Caco-2 (cell line): Measurements from ENCODE around the gene AJAP1. TPM values are rescaled to one million over a fixed set of nuclear protein-coding genes. Genes with fewer than 3 reads are reported as not detected.

Experiments used
- BruUV-seq: library from RNA; stranded (reverse); fragments of 400-500 nt; replicated peaks from 2 replicates; lab custom pipeline; 2021; lab: Mats Ljungman, UMichigan
- CTCF ChIA-PET: fragments of 300-600 bp; sonication (Branson Sonifier 250); formaldehyde crosslinking; loops from one replicate; lab custom pipeline; 2022; ENCODE audit warnings: antibody characterized with exemption; lab: Charles Lee
- POLR2A ChIA-PET: fragments of 300-600 bp; sonication (Branson Sonifier 250); formaldehyde crosslinking; loops from one replicate; lab custom pipeline; 2022; ENCODE audit warnings: antibody characterized with exemption; lab: Charles Lee
- DNase-seq, 2 experiments: peaks; one replicate each; pipeline versions ENCODE4 v3.0.0 to v3.0.0-alpha.2; 2020 to 2022
- H3K27me3 ChIP-seq: replicated peaks from 2 replicates; pipeline ENCODE4 v1.6.0; 2011; ENCODE audit warnings: low read length; ENCODE audit not compliant: control insufficient read depth, insufficient read depth
- H3K36me3 ChIP-seq: 2 replicates; pipeline ENCODE4 v1.5.1; 2011; ENCODE audit warnings: low read length; ENCODE audit not compliant: control insufficient read depth, insufficient read depth
- H3K4me1 ChIP-seq: fragments of 250-450 bp; sonication (Bioruptor Pico); 2 replicates; pipeline ENCODE4 v1.5.1; 2020; ENCODE audit warnings: mild to moderate bottlenecking
- H3K4me3 ChIP-seq: 2 replicates; pipeline ENCODE4 v1.5.1; 2011; ENCODE audit warnings: low read depth, mild to moderate bottlenecking, control low read depth, low read length
- H3K9me3 ChIP-seq: fragments of 250-450 bp; sonication (Bioruptor Pico); 2 replicates; pipeline ENCODE4 v1.5.1; 2020; ENCODE audit warnings: mild to moderate bottlenecking, moderate library complexity
- H3K27ac Mint-ChIP-seq: one replicate; pipeline ENCODE4 v1.8.0; 2022; ENCODE audit warnings: mixed read lengths; ENCODE audit not compliant: unreplicated experiment
- H3K27me3 Mint-ChIP-seq: one replicate; pipeline ENCODE4 v1.8.0; 2022; ENCODE audit warnings: mixed read lengths; ENCODE audit not compliant: insufficient read depth, unreplicated experiment
- H3K36me3 Mint-ChIP-seq: one replicate; pipeline ENCODE4 v1.8.0; 2022; ENCODE audit warnings: mild to moderate bottlenecking, mixed read lengths; ENCODE audit not compliant: insufficient read depth, unreplicated experiment
- H3K4me1 Mint-ChIP-seq: one replicate; pipeline ENCODE4 v1.8.0; 2022; ENCODE audit warnings: low read depth, mixed read lengths; ENCODE audit not compliant: unreplicated experiment
- H3K4me3 Mint-ChIP-seq: one replicate; pipeline ENCODE4 v1.8.0; 2022; ENCODE audit warnings: mild to moderate bottlenecking, moderate library complexity, mixed read lengths; ENCODE audit not compliant: unreplicated experiment
- H3K9me3 Mint-ChIP-seq: one replicate; pipeline ENCODE4 v1.8.0; 2022; ENCODE audit warnings: mixed read lengths; ENCODE audit not compliant: unreplicated experiment
- intact Hi-C: fragments of 100-400 bp; cut with micrococcal nuclease; formaldehyde crosslinking; loops from one replicate; pipeline ENCODE4 v1.10.0; 2022; ENCODE audit not compliant: unreplicated experiment
- total RNA-seq: library from RNA; stranded (reverse); gene quantifications from 2 replicates; pipeline ENCODE4 v1.2.3, GENCODE V29; 2022
- TF ChIP-seq, protein P1 (sequence below), 2 experiments: fragments of 200-600 bp in 1 of 2; IDR thresholded peaks; 1 replicate in 1 of 2; 2 replicates in 1 of 2; pipeline versions ENCODE4 v1.5.1 to v1.8.0; 2011 to 2022; ENCODE audit warnings: antibody characterized with exemption in 1 of 2, control low read depth in 1 of 2, inconsistent platforms in 1 of 2, low read depth in 1 of 2, low read length in 1 of 2, mild to moderate bottlenecking in 1 of 2, moderate library complexity in 1 of 2; ENCODE audit not compliant: insufficient read depth in 1 of 2, severe bottlenecking in 1 of 2, unreplicated experiment in 1 of 2

The AJAP1 gene
- total RNA-seq, 1 experiment from 2014 or later, result not detected

GRCh38 chr1:4693891-4694290, 39.5 kb downstream of the AJAP1 start:
- POLR2A ChIA-PET, result no interaction called here
- no peak overlapping the region for H3K4me3 Mint-ChIP-seq

DNA sequence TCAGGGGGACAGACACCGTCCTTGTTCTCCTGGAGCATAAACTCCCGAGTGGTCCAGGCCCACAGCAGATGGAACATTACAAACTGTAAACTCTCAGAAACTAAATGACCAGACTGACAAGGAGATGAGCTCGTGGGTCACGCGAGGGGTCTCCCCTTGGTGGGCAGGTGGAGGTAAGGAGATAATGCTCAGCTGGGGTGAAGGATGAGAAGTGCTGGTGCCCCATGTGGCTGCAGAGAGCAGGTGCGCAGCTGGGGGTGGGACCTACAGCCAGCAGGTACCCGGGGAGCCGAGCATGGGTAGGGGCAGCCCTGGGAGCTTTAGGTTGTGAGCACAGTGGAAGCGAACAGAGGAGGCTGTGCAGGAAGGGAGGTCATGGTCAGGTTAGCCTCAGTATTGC, 40.1 kb downstream of the AJAP1 start:
- no peaks in the 10 kb centered on the region for H3K9me3 Mint-ChIP-seq
- TF ChIP-seq, protein P1, sequence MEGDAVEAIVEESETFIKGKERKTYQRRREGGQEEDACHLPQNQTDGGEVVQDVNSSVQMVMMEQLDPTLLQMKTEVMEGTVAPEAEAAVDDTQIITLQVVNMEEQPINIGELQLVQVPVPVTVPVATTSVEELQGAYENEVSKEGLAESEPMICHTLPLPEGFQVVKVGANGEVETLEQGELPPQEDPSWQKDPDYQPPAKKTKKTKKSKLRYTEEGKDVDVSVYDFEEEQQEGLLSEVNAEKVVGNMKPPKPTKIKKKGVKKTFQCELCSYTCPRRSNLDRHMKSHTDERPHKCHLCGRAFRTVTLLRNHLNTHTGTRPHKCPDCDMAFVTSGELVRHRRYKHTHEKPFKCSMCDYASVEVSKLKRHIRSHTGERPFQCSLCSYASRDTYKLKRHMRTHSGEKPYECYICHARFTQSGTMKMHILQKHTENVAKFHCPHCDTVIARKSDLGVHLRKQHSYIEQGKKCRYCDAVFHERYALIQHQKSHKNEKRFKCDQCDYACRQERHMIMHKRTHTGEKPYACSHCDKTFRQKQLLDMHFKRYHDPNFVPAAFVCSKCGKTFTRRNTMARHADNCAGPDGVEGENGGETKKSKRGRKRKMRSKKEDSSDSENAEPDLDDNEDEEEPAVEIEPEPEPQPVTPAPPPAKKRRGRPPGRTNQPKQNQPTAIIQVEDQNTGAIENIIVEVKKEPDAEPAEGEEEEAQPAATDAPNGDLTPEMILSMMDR (IDR thresholded peaks at IDR 0.05; ENCODE audit: insufficient read depth in 1 of 2, low read depth in 1 of 2, low read length in 1 of 2, severe bottlenecking in 1 of 2, unreplicated experiment in 1 of 2), result no peak
- peaks cover 16% of the 10 kb centered on the region for H3K27me3 Mint-ChIP-seq
- ChIA-PET CTCF (no interaction called here), POLR2A (no interaction called here)
- H3K4me1 Mint-ChIP-seq, result no peaks in the 10 kb centered on the region
- H3K36me3 Mint-ChIP-seq, result no peaks in the 10 kb centered on the region
- intact Hi-C loops, result no loop called here
- no peak overlapping the region for H3K27ac Mint-ChIP-seq
- no TSS peak for BruUV-seq
- H3K4me3 Mint-ChIP-seq, result no peak overlapping the region
- no peaks in the 10 kb centered on the region for H3K9me3 ChIP-seq
- H3K4me3 ChIP-seq, result no peak overlapping the region
- H3K4me1 ChIP-seq, result no peaks in the 10 kb centered on the region
- no peaks in the 10 kb centered on the region for H3K36me3 ChIP-seq
- no peak for DNase-seq
- H3K27me3 ChIP-seq, result no peaks in the 10 kb centered on the region

More at GRCh38 chr1:4693891-4694290, 39.5 kb downstream of the AJAP1 start:
- intact Hi-C loops, result no loop called here
- Histone ChIP-seq H3K9me3 (no peaks in the 10 kb centered on the region), H3K4me1 (no peaks in the 10 kb centered on the region), H3K27me3 (no peaks in the 10 kb centered on the region), H3K36me3 (no peaks in the 10 kb centered on the region), H3K4me3 (no peak overlapping the region)
- peaks cover 16% of the 10 kb centered on the region for H3K27me3 Mint-ChIP-seq
- no peaks in the 10 kb centered on the region for H3K9me3 Mint-ChIP-seq
- no peak for DNase-seq
- TF ChIP-seq, protein P1 (IDR thresholded peaks at IDR 0.05; ENCODE audit: insufficient read depth in 1 of 2, low read depth in 1 of 2, low read length in 1 of 2, severe bottlenecking in 1 of 2, unreplicated experiment in 1 of 2), result no peak
- BruUV-seq, result no TSS peak
- no peaks in the 10 kb centered on the region for H3K36me3 Mint-ChIP-seq
- no peak overlapping the region for H3K27ac Mint-ChIP-seq
- H3K4me1 Mint-ChIP-seq, result no peaks in the 10 kb centered on the region
- CTCF ChIA-PET, result no interaction called here

- no peaks in the 10 kb centered on the region for H3K36me3 ChIP-seq
- no TSS peak for BruUV-seq
- no peak for DNase-seq
- no peaks in the 10 kb centered on the region for H3K4me1 ChIP-seq
- no peaks in the 10 kb centered on the region for H3K9me3 ChIP-seq
- TF ChIP-seq, protein P1 (IDR thresholded peaks at IDR 0.05; ENCODE audit: insufficient read depth in 1 of 2, low read depth in 1 of 2, low read length in 1 of 2, severe bottlenecking in 1 of 2, unreplicated experiment in 1 of 2), result no peak
- H3K4me1 Mint-ChIP-seq, result no peaks in the 10 kb centered on the region
- no peak overlapping the region for H3K27ac Mint-ChIP-seq
- no peaks in the 10 kb centered on the region for H3K27me3 ChIP-seq
- peaks cover 16% of the 10 kb centered on the region for H3K27me3 Mint-ChIP-seq
- no peaks in the 10 kb centered on the region for H3K36me3 Mint-ChIP-seq
- no peak overlapping the region for H3K4me3 Mint-ChIP-seq
- ChIA-PET POLR2A (no interaction called here), CTCF (no interaction called here)
- H3K9me3 Mint-ChIP-seq, result no peaks in the 10 kb centered on the region
- no peak overlapping the region for H3K4me3 ChIP-seq
- intact Hi-C loops, result no loop called here
Measured at GRCh38 chr1:4695241-4695640, 40.8 kb downstream of the AJAP1 start.
